ENCODE results near the gene STXBP1.

The STXBP1 gene

GRCh38 chr9:127654619-127655018 is 42.5 kb downstream of the STXBP1 start:
- DNase-seq (ENCODE audit: low spot score), result no peak

GRCh38 chr9:127658428-127658827 is 46.4 kb downstream of the STXBP1 start:
- no peak for DNase-seq (ENCODE audit: low spot score)

- DNase-seq (ENCODE audit: low spot score), result no peak
These were observed 49.0 kb downstream of the STXBP1 start for GRCh38 chr9:127660886-127661741.

- DNase-seq (ENCODE audit: low spot score), result no peak
These were observed 50.5 kb downstream of the STXBP1 start for GRCh38 chr9:127662617-127663016.

- no peak for DNase-seq (ENCODE audit: low spot score)
These were observed 52.2 kb downstream of the STXBP1 start for GRCh38 chr9:127664324-127664677.

- DNase-seq (ENCODE audit: low spot score), result no peak
These were observed 52.8 kb downstream of the STXBP1 start for GRCh38 chr9:127664678-127665507.

- DNase-seq (ENCODE audit: low spot score), result no peak
These were observed 55.2 kb downstream of the STXBP1 start for GRCh38 chr9:127667127-127667844.

- no peak for DNase-seq (ENCODE audit: low spot score)
These were observed 55.8 kb downstream of the STXBP1 start for GRCh38 chr9:127667906-127668305.

GRCh38 chr9:127673234-127673633 is 61.2 kb downstream of the STXBP1 start:
- DNase-seq (ENCODE audit: low spot score), result no peak

GRCh38 chr9:127676638-127677037 is 64.6 kb downstream of the STXBP1 start:
- no peak for DNase-seq (ENCODE audit: low spot score)

GRCh38 chr9:127679506-127679905 is 67.4 kb downstream of the STXBP1 start:
- no peak for DNase-seq (ENCODE audit: low spot score)

GRCh38 chr9:127680226-127680625 is 68.1 kb downstream of the STXBP1 start:
- no peak for DNase-seq (ENCODE audit: low spot score)

GRCh38 chr9:127680846-127681245 is 68.8 kb downstream of the STXBP1 start:
- no peak for DNase-seq (ENCODE audit: low spot score)

- no peak for DNase-seq (ENCODE audit: low spot score)
These were observed 70.5 kb downstream of the STXBP1 start for GRCh38 chr9:127682351-127683136.

- no peak for DNase-seq (ENCODE audit: low spot score)
These were observed 71.6 kb downstream of the STXBP1 start for GRCh38 chr9:127683723-127684122.

- DNase-seq (ENCODE audit: low spot score), result no peak
These were observed 72.5 kb downstream of the STXBP1 start for GRCh38 chr9:127684576-127684975.

GRCh38 chr9:127686461-127687393 is 74.7 kb downstream of the STXBP1 start:
- no peak for DNase-seq (ENCODE audit: low spot score)

GRCh38 chr9:127689329-127690000 is 77.4 kb downstream of the STXBP1 start:
- no peak for DNase-seq (ENCODE audit: low spot score)

GRCh38 chr9:127690735-127691134 is 78.7 kb downstream of the STXBP1 start:
- DNase-seq (ENCODE audit: low spot score), result no peak

GRCh38 chr9:127692071-127692470 is 80.0 kb downstream of the STXBP1 start:
- DNase-seq (ENCODE audit: low spot score), result no peak
